Measurements from ENCODE around the gene SRBD1.

SRBD1 gene

DNA sequence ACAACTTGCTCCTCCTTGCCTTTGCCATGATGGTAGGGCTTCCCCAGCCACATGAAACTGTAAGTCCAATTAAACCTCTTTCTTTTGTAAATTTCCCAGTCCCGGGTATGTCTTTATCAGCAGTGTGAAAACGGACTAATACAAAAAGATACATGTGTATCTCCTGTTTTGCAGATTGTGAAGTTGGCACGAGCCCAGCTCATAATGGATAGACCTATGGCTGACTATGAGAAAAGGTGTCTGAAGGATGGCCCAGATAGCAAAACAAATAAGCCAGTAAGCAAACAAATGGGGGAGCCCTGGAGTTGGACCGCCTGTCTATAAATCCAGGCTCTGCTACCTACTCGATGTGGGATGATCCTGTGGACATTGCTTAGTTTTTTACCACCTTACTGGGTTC is 24.9 kb upstream of the SRBD1 start:
- no peak for DNase-seq (ENCODE audit: low read depth in 2 of 2)

DNA sequence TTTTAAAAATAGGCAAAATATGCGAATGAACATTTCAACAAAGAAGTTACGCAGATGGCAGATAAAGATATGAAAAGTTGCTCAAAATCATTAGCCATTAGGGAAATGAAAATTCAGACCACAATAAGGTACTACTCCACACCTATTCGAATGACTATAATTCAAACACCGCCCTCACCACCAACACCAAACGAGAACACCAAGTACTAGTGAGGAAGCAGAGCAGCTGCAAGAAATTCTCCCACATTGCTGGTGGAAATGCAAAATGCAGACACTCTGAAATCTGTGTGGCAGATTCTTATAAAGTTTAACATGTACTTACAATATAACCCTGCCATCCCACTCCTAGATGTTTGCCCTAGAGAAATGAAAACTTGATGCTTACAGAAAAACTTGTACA is 23.2 kb upstream of the SRBD1 start:
- no peak for DNase-seq (ENCODE audit: low read depth in 2 of 2)

DNA sequence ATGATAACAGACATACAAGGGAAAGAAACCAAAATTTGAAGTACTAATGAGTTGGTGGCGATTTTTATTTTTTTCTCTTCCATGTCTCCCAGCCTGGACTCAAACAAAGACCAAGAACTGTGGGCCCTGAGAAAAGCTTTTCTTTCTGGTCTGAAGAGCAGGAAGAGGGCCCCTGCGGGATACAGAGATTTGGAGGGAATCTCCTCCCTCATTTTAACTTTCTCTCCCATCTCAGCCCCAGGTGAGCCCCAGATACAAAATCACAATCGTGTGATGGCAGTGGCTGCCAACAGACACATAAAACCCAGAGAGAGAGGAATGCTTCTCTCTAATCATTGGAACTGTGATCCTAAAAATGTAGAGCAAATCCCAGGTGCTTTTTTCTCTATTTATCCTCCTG is 20.9 kb upstream of the SRBD1 start:
- DNase-seq (ENCODE audit: low read depth in 2 of 2) = no peak

DNA sequence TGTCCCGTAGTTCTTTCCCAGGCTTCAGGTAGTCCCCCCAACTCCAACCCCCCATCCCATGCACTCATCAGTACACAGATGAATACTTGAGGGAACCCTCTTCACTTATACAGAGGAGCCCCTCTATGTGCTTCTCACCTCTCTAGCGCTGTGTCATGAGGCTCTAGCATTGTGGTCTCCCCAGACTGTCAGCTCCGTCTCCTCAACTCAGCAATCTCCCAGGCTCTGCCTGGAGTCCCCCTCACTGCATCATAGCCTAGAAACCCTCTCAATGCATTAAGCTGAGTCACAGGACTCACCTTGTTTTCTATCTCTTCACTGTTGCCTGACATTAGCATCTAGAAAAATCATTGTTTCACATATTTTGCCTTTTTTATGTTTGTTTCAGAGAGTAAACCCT is 20.3 kb upstream of the SRBD1 start:
- no peak for DNase-seq (ENCODE audit: low read depth in 2 of 2)

DNA sequence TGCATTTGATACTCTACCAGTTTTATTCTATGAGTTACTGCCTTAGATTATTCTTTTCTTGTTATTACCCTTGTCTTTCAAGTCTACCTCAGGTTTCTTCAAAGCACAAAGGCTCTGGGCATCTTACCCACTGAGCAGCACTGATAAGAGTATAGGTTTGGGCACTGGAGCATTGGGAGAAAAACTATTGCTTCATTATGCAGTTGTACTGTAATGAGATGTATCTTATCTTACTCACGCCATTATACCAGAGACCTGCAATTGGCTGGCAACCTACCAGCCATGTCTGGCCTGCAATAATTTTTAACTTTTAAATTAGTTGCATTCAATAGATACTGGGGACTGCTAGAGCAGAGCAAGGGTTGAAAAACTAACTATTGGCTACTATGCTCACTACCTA is 18.9 kb upstream of the SRBD1 start:
- DNase-seq (ENCODE audit: low read depth in 2 of 2) = no peak

DNA sequence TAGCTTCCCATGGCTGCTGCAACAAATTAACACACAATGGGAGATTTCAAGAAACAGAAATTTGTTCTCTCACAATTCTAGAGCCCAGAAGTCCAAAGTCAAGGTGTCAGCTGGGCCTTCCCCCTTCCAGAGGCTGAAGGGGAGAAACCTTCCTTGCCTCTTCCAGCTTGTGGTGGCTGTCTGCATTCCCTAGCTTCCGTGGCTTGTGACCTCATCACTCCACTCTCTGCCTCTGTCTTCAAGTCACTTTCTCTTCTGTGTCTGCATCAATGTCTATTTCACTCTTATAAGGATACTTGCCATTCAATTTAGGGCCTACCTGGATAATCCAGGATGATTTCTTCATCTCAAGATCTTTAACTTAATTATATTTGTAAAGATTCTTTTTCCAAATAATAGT is 16.8 kb upstream of the SRBD1 start:
- DNase-seq (ENCODE audit: low read depth in 2 of 2) = no peak

DNA sequence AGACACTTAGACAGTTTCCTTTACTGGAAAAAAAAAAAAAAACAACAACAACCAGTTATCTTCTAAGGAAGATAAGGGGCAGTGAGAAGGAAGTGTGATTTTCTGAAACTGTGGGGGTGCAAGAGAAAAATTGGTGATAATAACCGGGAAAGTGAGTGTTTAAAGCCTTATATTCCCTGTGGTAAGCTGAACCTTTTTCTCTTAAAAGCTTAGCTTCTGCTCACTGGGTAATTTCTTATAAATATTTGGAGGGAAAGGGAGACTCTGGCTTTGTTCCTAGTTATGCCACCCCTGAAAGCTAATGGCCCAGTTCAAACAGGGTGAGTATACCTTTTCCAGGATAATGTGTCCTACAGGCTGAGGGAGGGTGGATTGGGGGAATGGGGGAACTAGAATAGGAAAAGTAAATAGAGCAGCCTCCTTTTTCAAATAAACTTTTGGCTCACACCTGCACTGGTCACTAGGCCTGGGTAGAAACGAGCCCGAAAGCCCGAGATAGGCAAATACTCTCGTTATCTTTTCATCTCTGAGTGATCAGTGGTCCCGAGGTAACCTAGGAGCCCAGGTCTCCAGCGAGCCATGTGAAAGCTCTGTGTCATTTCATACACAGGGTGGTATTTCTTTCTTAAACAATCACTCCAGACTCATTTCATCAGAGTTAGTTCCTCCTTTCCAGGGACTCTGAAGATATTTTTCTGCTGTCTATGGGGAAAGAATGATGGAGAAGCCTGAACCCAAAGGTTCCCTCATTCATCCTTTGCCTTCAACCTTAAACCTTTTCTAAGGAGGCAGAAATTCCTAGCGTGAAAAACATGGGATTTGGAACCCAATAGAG is 15.5 kb upstream of the SRBD1 start:
- no peak for DNase-seq (ENCODE audit: low read depth in 2 of 2)

DNA sequence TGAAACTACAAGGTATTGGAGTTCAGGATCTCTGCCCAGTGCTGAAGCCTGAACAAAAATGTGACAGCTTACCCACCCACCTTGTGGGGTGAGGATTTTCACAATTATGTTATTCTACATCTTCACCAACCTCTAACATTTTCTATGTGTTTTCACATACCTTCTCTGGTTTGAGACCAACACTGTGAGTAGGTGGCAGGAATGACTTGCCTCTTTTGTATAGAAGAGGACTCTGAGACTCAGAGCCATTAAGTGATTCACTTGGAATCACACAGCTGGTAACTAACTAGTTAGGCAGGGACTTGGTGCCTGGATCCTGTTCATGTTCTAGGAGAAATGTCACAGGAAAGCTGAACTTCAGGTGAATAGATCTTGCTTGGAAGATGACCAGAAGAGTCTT is 14.8 kb upstream of the SRBD1 start:
- DNase-seq (ENCODE audit: low read depth in 2 of 2) = no peak

DNA sequence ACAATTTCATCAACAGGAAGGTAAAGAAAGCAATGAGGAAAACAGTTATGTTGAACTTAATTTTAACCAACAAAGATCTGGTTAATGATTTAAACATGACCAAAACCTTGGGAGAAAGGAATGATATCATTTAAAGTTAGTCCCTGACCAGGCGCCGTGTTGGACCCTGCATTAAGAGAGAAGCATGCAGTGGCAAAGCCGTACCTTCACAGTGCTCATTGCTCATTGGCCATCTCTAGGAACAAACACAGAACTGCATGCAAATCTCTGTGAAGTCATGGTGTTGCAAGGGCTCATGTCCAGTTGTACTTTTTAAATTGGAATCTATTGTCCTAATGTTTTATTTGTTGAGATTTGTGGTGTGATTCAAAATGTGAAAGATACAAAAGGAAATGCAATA is 12.0 kb upstream of the SRBD1 start:
- no peak for DNase-seq (ENCODE audit: low read depth in 2 of 2)

DNA sequence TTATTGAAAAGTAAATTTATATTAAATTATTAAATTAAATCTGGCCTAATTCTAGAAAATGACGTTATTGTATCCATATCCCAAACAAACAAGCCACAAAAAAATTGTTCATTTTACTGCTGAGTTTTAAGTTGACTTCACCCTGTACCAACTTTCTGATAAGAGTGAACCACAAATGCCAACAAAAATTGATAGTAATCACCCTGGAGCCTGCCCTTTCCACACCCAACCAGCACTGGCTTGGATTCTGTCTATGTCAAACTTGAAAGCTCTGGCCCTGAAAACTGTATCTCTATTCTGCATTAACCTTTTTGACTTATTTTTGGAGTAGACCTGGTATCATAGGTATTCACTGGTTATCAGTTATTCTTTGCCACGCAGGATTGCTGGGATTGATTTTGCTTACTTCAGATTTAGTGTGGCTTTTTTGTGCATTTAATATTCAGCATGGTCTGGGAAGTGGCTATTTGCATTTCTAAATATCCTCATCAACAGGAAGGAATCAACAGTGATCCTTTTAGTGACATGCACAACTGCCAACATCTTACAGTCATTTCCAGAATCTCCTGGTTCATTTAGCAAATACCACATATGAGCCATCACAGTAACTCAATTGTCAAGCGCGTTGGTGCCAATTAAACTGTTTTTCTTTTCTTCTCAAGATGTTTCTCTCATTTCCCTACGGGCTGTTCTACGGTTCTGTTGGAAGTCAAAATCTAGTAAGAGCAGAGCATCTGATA is 11.4 kb upstream of the SRBD1 start:
- DNase-seq (ENCODE audit: low read depth in 2 of 2) = no peak

DNA sequence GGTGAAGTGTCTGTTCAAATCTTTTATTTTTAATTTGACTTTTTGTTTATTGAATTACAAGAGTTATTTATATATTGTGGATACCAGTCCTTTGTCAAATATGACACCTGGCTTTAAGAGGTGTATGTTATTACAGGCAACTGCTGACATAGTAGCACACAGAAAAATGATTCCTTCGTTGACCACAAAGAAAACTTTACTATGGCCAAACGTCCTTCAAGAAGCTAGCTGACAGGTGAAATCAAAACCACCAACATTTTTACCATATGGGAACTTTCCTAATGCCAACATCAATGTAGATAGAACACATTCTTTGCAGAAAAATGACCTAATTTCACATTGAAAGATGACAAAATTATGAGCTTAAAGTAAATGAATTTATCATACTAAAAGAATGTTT is 6.4 kb upstream of the SRBD1 start:
- DNase-seq (ENCODE audit: low read depth in 2 of 2) = no peak

DNA sequence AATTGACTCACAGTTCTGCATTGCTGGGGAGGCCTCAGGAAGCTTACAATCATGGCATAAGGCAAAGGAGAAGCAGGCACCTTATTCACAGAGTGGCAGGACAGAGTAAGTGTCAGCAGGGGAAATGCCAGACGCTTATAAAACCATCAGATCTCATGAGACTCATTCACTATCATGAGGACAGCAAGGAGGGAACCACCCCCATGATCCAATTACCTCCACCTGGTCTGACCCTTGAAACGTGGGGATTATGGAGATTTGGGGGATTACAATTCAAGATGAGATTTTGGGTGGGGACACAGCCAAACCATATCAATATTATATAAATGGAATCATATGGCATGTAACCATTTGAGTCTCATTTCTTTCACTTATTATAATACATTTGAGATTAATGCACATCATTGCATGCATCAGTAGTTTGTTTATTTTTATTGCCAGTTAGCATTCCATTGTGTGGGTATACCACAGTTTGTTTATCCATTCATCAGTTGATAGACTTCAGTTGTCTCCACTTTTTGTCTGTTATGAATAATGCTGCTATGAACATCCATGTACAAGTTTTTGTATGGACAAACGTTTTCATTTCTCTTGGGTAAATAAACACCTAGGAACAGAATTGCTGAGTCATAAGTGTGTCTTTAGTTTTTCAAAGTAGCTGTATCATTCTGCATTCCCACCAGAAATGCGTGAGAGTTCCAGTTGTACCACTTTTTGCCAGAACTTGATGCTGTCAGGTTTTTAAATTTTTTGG is 5.8 kb upstream of the SRBD1 start:
- no peak for DNase-seq (ENCODE audit: low read depth in 2 of 2)

DNA sequence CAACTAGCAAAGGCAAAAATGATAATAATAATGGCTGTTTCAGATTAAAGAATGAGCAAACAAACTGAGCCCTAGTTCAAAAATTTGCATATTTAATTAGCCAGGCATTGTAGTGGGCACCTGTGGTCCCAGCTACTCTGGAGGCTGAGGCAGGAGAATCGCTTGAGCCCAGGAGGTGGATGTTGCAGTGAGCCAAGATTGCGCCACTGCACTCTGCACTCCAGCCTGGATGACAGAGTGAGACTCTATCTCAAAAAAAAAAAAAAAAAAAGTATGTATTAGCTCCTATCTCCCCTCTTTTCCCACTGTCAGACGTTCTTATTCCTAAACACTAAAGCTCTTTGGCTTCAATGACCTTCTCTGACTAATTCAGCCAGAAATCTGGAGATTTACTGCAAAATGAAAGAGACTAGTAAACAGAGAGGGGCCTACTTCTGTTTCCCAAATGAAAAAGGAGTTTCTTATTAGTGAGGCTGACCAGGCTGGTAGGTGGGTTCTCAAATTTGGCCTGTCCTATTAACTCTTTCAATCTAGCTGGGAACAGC is 3.9 kb upstream of the SRBD1 start:
- no peak for DNase-seq (ENCODE audit: low read depth in 2 of 2)

DNA sequence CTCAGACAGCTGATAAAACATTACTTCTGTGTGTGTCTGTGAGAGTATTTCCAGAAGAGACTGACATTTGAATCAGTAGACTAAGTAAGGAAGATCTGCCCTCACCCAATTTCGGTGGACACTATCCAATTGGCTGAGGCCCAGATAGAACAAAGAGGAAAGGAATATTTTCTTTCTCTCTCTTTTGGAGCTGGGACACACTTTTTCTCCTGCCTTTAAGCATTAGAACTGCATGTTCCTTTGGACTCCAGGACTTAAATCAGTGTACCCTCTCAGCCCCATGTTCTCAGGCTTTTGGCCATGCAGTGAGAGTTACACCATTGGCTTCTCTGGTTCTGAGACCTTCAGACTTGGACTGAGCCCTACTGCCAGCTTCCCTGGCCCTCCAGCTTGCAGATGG is 3.3 kb upstream of the SRBD1 start:
- DNase-seq (ENCODE audit: low read depth in 2 of 2) = no peak

DNA sequence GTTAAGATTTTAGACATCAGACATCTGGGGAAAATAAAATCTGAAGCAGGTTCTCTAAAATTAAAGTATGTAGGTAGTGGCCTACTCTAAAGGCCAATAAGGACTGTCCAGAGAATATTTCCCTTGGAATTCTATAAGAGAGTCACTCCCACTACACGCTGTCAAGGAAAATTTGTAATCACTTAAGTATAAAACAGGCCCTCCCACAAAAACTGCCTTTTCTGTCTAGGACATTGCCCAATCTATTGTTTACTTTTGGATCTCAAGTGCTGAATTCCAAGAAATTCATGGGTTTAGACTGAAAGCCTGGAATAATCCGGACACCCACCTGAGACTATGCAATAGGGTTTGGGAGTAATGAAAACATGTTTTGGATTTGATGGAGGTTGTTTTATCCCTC is 1.7 kb upstream of the SRBD1 start:
- no peak for DNase-seq (ENCODE audit: low read depth in 2 of 2)

DNA sequence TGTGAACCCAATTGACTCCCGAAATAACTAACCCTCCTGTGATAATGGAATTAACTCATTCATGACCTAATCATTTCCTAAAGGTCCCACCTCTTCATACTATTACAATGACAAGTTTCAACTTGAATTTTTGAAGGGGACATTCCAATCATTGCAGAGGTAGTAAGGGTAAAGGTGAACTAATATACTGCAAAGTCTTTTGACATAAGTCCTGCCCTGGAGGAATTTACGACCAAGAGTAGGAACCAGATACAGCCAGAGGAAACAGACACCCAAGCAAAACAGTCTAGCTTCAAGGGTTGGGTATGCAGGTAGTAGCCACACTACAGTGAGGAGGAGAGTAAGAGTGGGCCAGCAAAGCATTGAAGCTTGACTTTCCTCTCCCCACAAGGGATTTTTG is 1.2 kb upstream of the SRBD1 start:
- DNase-seq (ENCODE audit: low read depth in 2 of 2) = no peak

DNA sequence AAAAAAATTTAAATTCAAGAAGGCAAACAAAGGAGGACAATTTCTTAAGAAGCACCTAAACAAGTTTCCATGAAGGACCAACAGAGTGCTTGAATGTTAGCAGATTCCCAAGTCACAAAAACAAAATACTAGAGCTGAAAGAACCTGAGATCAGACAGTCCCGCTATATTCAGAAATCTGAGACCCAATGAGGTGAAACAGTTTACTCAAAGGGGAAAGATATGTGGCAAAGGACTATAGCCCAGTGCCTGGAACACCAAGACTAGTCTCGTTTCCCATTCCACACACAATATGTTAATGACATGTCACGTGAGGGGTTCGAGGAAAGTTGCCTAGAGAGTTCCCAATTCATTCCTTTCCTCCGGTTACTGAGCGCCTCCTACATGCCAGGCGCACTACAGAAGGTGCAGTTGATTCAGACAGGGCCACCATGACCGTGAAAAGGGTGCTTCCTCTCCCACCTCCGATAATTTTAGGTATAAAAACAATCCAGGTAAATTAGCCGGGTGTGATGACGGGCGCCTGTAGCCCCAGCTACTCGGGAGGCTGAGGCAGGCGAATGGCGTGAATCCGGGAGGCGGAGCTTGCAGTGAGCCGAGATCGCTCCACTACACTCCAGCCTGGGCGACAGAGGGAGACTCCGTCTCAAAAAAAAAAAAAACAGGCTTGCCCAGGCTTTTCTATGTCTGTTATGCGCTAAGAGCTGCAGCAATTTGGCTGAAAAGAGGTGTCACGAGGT is 617 bp downstream of the SRBD1 start:
- peak in 1 of 2 donors; percentile 0 for DNase-seq (ENCODE audit: low read depth in 2 of 2)

DNA sequence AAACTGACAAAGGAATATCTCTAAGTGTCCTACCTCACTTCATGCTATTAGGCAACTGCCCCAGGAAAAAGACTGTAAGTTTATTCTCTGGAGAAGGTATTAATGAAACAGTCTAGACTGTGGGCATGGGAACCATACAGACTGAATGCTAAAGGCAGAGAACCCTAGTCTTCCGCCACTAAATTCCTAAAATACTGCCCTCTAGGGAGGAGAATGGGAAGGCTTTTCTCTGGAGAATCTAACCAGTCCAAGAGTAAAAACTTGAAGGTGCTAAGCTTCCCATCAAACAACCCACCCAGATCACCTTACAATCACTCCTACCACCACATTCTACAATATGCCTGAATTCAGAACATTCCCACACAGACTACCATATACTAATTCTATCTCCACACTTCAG is 3.4 kb downstream of the SRBD1 start:
- no peak for DNase-seq (ENCODE audit: low read depth in 2 of 2)

DNA sequence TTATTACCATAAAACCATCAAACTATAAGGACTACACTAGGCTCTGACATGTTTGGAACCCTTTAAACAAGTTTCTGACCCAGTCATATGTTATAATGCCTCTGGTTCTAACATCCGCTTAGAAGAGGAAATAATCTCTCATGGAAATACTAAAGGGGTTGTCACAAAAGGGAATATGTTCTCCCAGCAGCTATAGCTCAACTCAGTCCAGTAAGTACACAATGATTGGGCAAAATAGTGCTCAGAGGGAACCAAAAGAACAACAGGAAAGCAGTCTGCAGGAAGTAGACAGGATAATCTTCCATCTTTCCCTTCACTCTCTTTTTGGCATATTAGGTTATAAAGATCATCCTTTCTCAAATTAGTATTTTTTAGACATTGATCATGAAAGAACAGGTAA is 4.3 kb downstream of the SRBD1 start:
- DNase-seq (ENCODE audit: low read depth in 2 of 2) = no peak

DNA sequence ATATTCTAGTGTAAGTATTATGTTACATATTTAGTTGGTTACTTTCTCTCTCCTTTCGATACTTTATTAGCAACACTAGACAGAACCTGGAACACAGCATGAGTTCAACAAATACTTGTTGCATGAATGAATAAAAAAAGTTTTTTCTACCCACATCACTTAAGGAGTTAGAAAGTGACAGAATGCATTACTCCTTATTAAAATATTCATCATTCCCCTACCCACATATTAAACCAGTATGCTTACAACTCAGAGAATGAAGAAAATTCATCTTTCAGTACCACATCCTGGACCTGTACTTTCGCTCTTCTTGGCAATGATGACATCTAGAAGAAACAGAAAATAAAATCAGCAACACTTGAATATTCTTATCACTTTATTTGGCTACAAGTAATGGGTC is 6.0 kb downstream of the SRBD1 start:
- DNase-seq (ENCODE audit: low read depth in 2 of 2) = no peak

DNA sequence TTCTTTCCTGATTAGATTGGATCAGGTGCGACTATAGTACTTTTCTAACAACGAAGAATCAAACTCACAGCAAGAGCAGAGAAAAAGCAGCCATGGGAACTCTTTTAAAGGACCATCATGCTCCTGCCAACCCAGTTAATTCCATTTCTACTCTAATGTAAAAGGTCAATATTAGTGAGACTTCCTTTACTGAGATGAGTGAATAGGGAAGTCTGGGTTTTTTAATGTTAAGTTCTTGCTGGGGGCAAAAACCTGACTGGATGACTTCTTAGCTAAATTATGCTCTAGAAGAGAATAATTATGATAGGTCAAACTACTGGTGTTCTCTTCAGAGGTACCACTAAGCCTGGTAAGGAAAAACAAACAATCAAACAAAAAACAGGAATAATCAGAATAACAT is 8.4 kb downstream of the SRBD1 start:
- no peak for DNase-seq (ENCODE audit: low read depth in 2 of 2)

DNA sequence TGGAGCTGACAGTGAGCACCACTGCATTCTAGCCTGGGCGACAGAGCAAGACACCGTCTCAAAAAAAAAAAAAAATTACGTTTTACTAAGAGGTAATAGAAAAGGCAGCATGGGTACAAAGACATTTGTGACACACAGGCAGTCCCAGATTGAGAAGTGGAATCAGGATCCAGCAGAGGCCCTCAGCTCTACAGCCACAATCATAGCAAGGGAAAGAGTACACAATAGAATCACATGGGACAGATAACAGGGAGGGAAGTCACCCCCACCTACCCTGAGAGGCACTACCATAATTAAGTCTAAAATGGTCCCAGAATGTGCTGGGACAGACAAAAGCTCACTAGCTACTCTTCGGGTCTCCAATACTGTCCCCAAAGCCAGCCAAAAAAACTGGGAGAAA is 12.5 kb downstream of the SRBD1 start:
- no peak for DNase-seq (ENCODE audit: low read depth in 2 of 2)

Measured in stimulated activated CD8-positive, alpha-beta memory T cell treated with anti-CD3 and anti-CD28 coated beads, Interleukin-2, amount 100 ng/mL, for 1 hour (primary cell).